ENCODE measurements around the gene NXPH4.

The NXPH4 gene

GRCh38 chr12:57203791-57204190 lies 12.8 kb upstream of the NXPH4 start:
- DNase-seq (ENCODE audit: low spot score): no peak

GRCh38 chr12:57204454-57204853 lies 12.1 kb upstream of the NXPH4 start:
- no peak for DNase-seq (ENCODE audit: low spot score)

- no peak for DNase-seq (ENCODE audit: low spot score)
Observed at GRCh38 chr12:57205186-57205585, 11.4 kb upstream of the NXPH4 start.

- DNase-seq (ENCODE audit: low spot score): no peak
Observed at GRCh38 chr12:57205931-57206330, 10.7 kb upstream of the NXPH4 start.

GRCh38 chr12:57207731-57208630 lies 8.6 kb upstream of the NXPH4 start:
- no peak for DNase-seq (ENCODE audit: low spot score)

GRCh38 chr12:57208631-57209282 lies 7.8 kb upstream of the NXPH4 start:
- no peak for DNase-seq (ENCODE audit: low spot score)

- DNase-seq (ENCODE audit: low spot score): no peak
Observed at GRCh38 chr12:57209916-57210315, 6.7 kb upstream of the NXPH4 start.

GRCh38 chr12:57210461-57210860 lies 6.1 kb upstream of the NXPH4 start:
- DNase-seq (ENCODE audit: low spot score): no peak

GRCh38 chr12:57210926-57211692 lies 5.5 kb upstream of the NXPH4 start:
- no peak for DNase-seq (ENCODE audit: low spot score)

- no peak for DNase-seq (ENCODE audit: low spot score)
Observed at GRCh38 chr12:57211791-57212700, 4.5 kb upstream of the NXPH4 start.

GRCh38 chr12:57212701-57213057 lies 3.9 kb upstream of the NXPH4 start:
- DNase-seq (ENCODE audit: low spot score): no peak

GRCh38 chr12:57213058-57213715 lies 3.4 kb upstream of the NXPH4 start:
- DNase-seq (ENCODE audit: low spot score): peak; percentile 92

GRCh38 chr12:57213763-57214397 lies 2.7 kb upstream of the NXPH4 start:
- DNase-seq (ENCODE audit: low spot score): no peak

GRCh38 chr12:57214398-57214781 lies 2.2 kb upstream of the NXPH4 start:
- peak; percentile 82 for DNase-seq (ENCODE audit: low spot score)

GRCh38 chr12:57215065-57215464 lies 1.5 kb upstream of the NXPH4 start:
- DNase-seq (ENCODE audit: low spot score): no peak

GRCh38 chr12:57215668-57216013 lies 953 bp upstream of the NXPH4 start:
- DNase-seq (ENCODE audit: low spot score): no peak

- DNase-seq (ENCODE audit: low spot score): no peak
Observed at GRCh38 chr12:57216921-57217879, 606 bp downstream of the NXPH4 start.

GRCh38 chr12:57218030-57218853 lies 1.6 kb downstream of the NXPH4 start:
- DNase-seq (ENCODE audit: low spot score): no peak
